Measurements from ENCODE around the gene CCDC85B.

CCDC85B gene

DNA sequence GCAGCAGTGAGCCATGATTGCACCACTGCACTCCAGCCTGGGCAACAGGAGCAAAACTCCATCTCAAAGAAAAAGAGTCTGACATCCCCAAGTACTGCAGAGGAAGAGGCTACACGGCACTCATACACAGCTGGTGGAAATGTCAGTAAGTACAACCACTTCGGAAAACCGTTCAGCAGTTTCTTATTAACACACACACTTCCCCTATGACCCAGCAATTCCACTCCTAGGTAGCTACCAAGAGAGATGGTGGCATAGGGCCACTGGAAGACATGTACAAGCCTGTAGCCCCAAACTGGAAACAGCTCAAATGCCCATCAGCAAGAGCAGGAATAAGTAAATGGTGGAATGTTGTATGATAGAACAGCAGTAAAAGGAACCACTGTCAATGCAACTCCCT lies 32.1 kb downstream of the CCDC85B start:
- no peak for DNase-seq (ENCODE audit: low spot score)
- Mint-ChIP-seq H3K27me3 (ENCODE audit: low read depth) (no peaks in the 10 kb centered on the region), H3K36me3 (ENCODE audit: low read depth) (peaks cover 20% of the 10 kb centered on the region), H3K4me1 (ENCODE audit: low read depth) (peaks cover 11% of the 10 kb centered on the region), H3K9me3 (no peaks in the 10 kb centered on the region), H3K27ac (no peak overlapping the region), H3K4me3 (no peak overlapping the region)

DNA sequence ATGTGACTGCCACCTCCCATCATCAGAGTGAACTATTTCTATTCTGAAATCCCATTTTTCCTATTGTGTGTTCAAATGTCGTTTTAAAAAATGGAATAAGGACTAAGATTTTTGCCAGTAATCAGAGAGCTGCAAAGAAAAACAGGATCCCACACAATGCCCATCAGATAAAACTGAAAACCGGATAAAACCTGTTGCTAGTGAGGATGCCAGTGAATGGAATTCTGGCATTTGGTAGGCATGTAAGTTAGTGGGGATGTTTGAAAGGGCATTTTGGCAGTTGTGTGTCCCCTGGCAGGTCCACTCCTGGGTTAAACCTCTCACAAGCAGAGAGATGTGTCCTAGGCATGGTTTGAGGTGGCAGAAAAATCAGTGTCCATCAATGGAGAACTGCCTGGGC lies 34.9 kb downstream of the CCDC85B start:
- no peak for DNase-seq (ENCODE audit: low spot score)
- peaks cover 27% of the 10 kb centered on the region for H3K4me1 Mint-ChIP-seq (ENCODE audit: low read depth)
- H3K27me3 Mint-ChIP-seq (ENCODE audit: low read depth) = no peaks in the 10 kb centered on the region
- H3K27ac Mint-ChIP-seq = peak overlapping the region; percentile 50
- no peak overlapping the region for H3K4me3 Mint-ChIP-seq
- H3K9me3 Mint-ChIP-seq = no peaks in the 10 kb centered on the region
- peaks cover 19% of the 10 kb centered on the region for H3K36me3 Mint-ChIP-seq (ENCODE audit: low read depth)

DNA sequence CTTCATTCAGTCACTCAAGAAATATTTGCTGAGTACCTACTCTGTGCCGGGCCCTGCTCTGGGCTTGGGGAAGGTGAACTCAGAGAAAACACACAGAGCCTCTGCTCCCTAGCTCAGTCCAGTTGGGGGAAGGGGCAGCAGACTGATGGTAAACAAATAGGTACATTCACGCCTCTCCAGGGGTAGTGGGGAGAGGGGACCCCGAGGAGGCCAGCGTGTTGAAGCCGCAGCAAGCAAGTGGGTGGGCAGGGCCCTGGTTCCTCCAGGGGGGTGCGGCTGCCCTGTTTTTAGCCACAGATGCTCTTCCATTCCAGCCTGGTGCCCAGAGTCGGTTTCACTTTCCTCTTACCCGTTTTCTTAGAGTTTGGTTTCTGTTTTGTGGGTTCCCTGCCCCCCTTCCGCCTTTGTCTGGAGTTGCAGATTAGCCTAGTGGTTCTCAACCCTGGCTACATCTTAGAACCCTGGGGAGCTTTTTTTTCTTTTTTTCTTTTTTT lies 37.5 kb downstream of the CCDC85B start:
- H3K9me3 Mint-ChIP-seq = no peaks in the 10 kb centered on the region
- H3K27ac Mint-ChIP-seq = peak overlapping the region; percentile 95
- peaks cover 30% of the 10 kb centered on the region for H3K4me1 Mint-ChIP-seq (ENCODE audit: low read depth)
- H3K27me3 Mint-ChIP-seq (ENCODE audit: low read depth) = no peaks in the 10 kb centered on the region
- H3K36me3 Mint-ChIP-seq (ENCODE audit: low read depth) = peaks cover 8% of the 10 kb centered on the region
- DNase-seq (ENCODE audit: low spot score) = peak; percentile 64
- peak overlapping the region; percentile 80 for H3K4me3 Mint-ChIP-seq

GRCh38 chr11:65928667-65929066 lies 38.2 kb downstream of the CCDC85B start:
- Mint-ChIP-seq H3K4me1 (ENCODE audit: low read depth) (peaks cover 30% of the 10 kb centered on the region), H3K27me3 (ENCODE audit: low read depth) (no peaks in the 10 kb centered on the region), H3K4me3 (peak overlapping the region; percentile 80), H3K9me3 (no peaks in the 10 kb centered on the region), H3K27ac (peak overlapping the region; percentile 95), H3K36me3 (ENCODE audit: low read depth) (peaks cover 2% of the 10 kb centered on the region)
- no peak for DNase-seq (ENCODE audit: low spot score)

DNA sequence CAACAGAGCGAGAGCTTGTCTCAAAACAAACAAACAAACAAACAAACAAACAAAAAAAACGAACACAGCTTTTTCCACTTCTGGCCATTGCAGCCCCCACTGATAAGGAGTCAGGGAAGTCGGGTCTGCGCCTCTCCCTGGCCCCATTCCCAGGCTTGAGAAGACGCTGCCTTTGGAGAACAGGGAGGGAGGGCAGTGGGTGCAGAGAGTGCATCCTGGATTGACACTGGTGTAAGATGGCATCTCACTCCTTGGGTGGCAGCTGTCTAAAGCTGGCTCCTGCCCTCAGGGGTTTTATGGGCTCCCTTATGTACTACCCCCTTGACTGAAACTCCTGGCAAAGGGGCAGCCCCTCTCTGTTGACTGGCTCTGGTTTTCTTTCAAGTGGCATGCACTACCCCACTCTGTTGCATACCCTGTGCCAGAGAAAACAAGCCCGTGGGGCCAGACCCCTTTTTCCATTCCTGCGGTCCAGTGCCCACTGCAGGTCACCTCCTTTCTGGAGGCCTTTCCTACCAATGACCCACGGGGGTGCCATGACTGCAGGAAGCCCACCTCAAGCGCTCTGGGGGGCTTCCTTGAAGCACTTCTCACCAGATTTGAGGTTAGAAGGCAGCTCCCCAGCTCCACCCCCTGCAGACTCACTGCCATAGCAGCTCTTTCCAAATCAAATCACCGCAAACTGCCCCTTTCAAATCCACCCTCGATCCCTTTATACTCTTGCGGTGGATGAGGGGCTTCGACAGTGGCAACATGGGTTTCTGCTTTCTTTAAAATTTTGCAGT lies 41.5 kb downstream of the CCDC85B start:
- no peak for DNase-seq (ENCODE audit: low spot score)
- peak overlapping the region; percentile 75 for H3K27ac Mint-ChIP-seq
- peaks cover 2% of the 10 kb centered on the region for H3K36me3 Mint-ChIP-seq (ENCODE audit: low read depth)
- no peaks in the 10 kb centered on the region for H3K9me3 Mint-ChIP-seq
- no peaks in the 10 kb centered on the region for H3K27me3 Mint-ChIP-seq (ENCODE audit: low read depth)
- no peak overlapping the region for H3K4me3 Mint-ChIP-seq
- peaks cover 27% of the 10 kb centered on the region for H3K4me1 Mint-ChIP-seq (ENCODE audit: low read depth)

DNA sequence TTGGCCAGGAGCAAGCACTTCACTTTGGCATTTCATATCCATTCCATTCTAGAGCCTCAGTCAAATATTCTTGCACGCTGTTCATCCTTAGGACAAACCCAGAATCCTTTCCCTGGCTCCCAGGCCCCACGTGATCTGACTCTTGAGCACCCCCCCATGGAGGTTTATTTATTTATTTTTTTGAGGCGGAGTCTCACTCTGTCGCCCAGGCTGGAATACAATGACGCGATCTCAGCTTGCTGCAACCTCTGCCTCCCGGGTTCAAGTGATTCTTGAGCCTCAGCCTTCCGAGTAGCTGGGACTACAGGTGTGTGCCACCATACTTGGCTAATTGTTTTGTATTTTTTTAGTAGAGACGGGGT lies 42.1 kb downstream of the CCDC85B start:
- no peak for DNase-seq (ENCODE audit: low spot score)
- Mint-ChIP-seq H3K27me3 (ENCODE audit: low read depth) (no peaks in the 10 kb centered on the region), H3K4me1 (ENCODE audit: low read depth) (peaks cover 23% of the 10 kb centered on the region), H3K9me3 (no peaks in the 10 kb centered on the region), H3K36me3 (ENCODE audit: low read depth) (peaks cover 2% of the 10 kb centered on the region), H3K4me3 (no peak overlapping the region), H3K27ac (no peak overlapping the region)

- Mint-ChIP-seq H3K9me3 (no peaks in the 10 kb centered on the region), H3K27me3 (ENCODE audit: low read depth) (no peaks in the 10 kb centered on the region)
These were observed 43.5 kb downstream of the CCDC85B start for GRCh38 chr11:65934014-65934413.

GRCh38 chr11:65937766-65938165 lies 47.3 kb downstream of the CCDC85B start:
- Mint-ChIP-seq H3K36me3 (ENCODE audit: low read depth) (no peaks in the 10 kb centered on the region), H3K27me3 (ENCODE audit: low read depth) (no peaks in the 10 kb centered on the region), H3K27ac (no peak overlapping the region), H3K9me3 (no peaks in the 10 kb centered on the region), H3K4me3 (no peak overlapping the region), H3K4me1 (ENCODE audit: low read depth) (peaks cover 7% of the 10 kb centered on the region)
- DNase-seq (ENCODE audit: low spot score) = no peak

More at GRCh38 chr11:65934014-65934413, 43.5 kb downstream of the CCDC85B start:
- peaks cover 10% of the 10 kb centered on the region for H3K4me1 Mint-ChIP-seq (ENCODE audit: low read depth)
- no peak overlapping the region for H3K4me3 Mint-ChIP-seq
- DNase-seq (ENCODE audit: low spot score) = no peak
- H3K36me3 Mint-ChIP-seq (ENCODE audit: low read depth) = peaks cover 2% of the 10 kb centered on the region
- H3K27ac Mint-ChIP-seq = no peak overlapping the region

All from T-helper 2 cell treated with Interferon-gamma antibody and Interleukin-4, amounts not matched to agents 5 μg/mL and 100 μg/mL, for 36 hours (primary cell).